SK-N-SH (cell line): ENCODE measurements around the gene P2RX5.

Source experiments
- CHD2 ChIP-seq: fragments of 150-350 bp; IDR thresholded peaks from 2 replicates; pipeline ENCODE4 v1.6.1; 2018; ENCODE audit warnings: low read length; ENCODE audit not compliant: partially characterized antibody
- EP300 ChIP-seq, 2 experiments: IDR thresholded peaks; 2 replicates each; pipeline versions ENCODE4 v1.4.0 to v1.6.1; 2012; ENCODE audit warnings: borderline replicate concordance in 1 of 2, low read depth in 1 of 2, low read length in 1 of 2
- GATA2 ChIP-seq: sonication (generic); formaldehyde crosslinking; IDR thresholded peaks from 2 replicates; pipeline ENCODE4 v1.5.0; 2020; ENCODE audit warnings: mild to moderate bottlenecking, missing genetic modification reagents
- POLR2AphosphoS5 ChIP-seq: IDR thresholded peaks from 2 replicates; pipeline ENCODE4 v1.6.1; 2012; ENCODE audit warnings: low read depth, low read length
- RAD21 ChIP-seq: IDR thresholded peaks from 2 replicates; pipeline ENCODE4 v1.6.1; 2012; ENCODE audit warnings: mild to moderate bottlenecking, low read length
- RCOR1 ChIP-seq: fragments of 150-350 bp; IDR thresholded peaks from 2 replicates; pipeline ENCODE4 v1.6.1; 2017; ENCODE audit warnings: antibody characterized with exemption, low read length
- SIN3A ChIP-seq: IDR thresholded peaks from 2 replicates; pipeline ENCODE4 v1.6.1; 2012; ENCODE audit warnings: low read depth, mild to moderate bottlenecking, low read length, moderate library complexity, borderline replicate concordance
- TF ChIP-seq, protein P1 (sequence below): IDR thresholded peaks from 2 replicates; pipeline ENCODE4 v1.6.1; 2012; ENCODE audit warnings: mild to moderate bottlenecking, low read depth, low read length, moderate library complexity
- TF ChIP-seq, protein P2 (sequence below): fragments of 200-600 bp; sonication (generic); IDR thresholded peaks from 2 replicates; pipeline ENCODE4 v1.6.1; 2017; ENCODE audit warnings: antibody characterized with exemption, mild to moderate bottlenecking, moderate library complexity
- TF ChIP-seq, protein P3 (sequence below): IDR thresholded peaks from 2 replicates; pipeline ENCODE4 v1.4.0; 2012; ENCODE audit warnings: low read depth
- TF ChIP-seq, protein P4 (sequence below): IDR thresholded peaks from 2 replicates; pipeline ENCODE4 v1.4.0; 2012; ENCODE audit warnings: low read depth, borderline replicate concordance
- TF ChIP-seq, protein P5 (sequence below): IDR thresholded peaks from 2 replicates; pipeline ENCODE4; 2012
- TF ChIP-seq, protein P6 (sequence below): fragments of 150-350 bp; IDR thresholded peaks from 2 replicates; pipeline ENCODE4 v1.6.1; 2017; ENCODE audit warnings: antibody characterized with exemption, low read length, low read depth, borderline replicate concordance

DNA sequence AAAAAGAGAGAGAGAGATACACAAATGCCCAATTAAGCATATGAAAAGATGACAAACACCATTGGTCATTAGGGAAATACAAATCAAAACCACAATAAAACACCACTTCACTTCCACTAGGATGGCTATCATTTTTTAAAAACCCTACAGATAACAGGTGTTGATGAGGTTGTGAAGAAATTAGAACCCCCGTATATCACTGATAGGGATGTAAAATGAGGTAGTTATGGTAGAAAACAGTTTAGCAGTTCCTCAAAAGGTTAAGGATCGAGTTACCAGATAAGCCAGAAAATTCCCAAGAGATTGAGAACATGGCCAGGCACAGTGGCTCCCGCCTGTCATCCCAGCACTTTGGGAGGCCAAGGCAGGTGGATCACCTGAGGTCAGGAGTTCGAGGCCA, 2.8 kb downstream of the P2RX5 start:
- TF ChIP-seq SIN3A (no peak), RAD21 (no peak), EP300 (IDR thresholded peaks at IDR 0.05; ENCODE audit: borderline replicate concordance in 1 of 2, low read depth in 1 of 2, low read length in 1 of 2) (no peak), POLR2AphosphoS5 (no peak), GATA2 (CRISPR knock-in tag) (no peak), RCOR1 (no peak), CHD2 (no peak)
- TF ChIP-seq, protein P1, sequence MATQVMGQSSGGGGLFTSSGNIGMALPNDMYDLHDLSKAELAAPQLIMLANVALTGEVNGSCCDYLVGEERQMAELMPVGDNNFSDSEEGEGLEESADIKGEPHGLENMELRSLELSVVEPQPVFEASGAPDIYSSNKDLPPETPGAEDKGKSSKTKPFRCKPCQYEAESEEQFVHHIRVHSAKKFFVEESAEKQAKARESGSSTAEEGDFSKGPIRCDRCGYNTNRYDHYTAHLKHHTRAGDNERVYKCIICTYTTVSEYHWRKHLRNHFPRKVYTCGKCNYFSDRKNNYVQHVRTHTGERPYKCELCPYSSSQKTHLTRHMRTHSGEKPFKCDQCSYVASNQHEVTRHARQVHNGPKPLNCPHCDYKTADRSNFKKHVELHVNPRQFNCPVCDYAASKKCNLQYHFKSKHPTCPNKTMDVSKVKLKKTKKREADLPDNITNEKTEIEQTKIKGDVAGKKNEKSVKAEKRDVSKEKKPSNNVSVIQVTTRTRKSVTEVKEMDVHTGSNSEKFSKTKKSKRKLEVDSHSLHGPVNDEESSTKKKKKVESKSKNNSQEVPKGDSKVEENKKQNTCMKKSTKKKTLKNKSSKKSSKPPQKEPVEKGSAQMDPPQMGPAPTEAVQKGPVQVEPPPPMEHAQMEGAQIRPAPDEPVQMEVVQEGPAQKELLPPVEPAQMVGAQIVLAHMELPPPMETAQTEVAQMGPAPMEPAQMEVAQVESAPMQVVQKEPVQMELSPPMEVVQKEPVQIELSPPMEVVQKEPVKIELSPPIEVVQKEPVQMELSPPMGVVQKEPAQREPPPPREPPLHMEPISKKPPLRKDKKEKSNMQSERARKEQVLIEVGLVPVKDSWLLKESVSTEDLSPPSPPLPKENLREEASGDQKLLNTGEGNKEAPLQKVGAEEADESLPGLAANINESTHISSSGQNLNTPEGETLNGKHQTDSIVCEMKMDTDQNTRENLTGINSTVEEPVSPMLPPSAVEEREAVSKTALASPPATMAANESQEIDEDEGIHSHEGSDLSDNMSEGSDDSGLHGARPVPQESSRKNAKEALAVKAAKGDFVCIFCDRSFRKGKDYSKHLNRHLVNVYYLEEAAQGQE: no peak
- TF ChIP-seq, protein P2, sequence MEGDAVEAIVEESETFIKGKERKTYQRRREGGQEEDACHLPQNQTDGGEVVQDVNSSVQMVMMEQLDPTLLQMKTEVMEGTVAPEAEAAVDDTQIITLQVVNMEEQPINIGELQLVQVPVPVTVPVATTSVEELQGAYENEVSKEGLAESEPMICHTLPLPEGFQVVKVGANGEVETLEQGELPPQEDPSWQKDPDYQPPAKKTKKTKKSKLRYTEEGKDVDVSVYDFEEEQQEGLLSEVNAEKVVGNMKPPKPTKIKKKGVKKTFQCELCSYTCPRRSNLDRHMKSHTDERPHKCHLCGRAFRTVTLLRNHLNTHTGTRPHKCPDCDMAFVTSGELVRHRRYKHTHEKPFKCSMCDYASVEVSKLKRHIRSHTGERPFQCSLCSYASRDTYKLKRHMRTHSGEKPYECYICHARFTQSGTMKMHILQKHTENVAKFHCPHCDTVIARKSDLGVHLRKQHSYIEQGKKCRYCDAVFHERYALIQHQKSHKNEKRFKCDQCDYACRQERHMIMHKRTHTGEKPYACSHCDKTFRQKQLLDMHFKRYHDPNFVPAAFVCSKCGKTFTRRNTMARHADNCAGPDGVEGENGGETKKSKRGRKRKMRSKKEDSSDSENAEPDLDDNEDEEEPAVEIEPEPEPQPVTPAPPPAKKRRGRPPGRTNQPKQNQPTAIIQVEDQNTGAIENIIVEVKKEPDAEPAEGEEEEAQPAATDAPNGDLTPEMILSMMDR: no peak
- TF ChIP-seq, protein P3, sequence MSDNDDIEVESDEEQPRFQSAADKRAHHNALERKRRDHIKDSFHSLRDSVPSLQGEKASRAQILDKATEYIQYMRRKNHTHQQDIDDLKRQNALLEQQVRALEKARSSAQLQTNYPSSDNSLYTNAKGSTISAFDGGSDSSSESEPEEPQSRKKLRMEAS: no peak
- TF ChIP-seq, protein P4, sequence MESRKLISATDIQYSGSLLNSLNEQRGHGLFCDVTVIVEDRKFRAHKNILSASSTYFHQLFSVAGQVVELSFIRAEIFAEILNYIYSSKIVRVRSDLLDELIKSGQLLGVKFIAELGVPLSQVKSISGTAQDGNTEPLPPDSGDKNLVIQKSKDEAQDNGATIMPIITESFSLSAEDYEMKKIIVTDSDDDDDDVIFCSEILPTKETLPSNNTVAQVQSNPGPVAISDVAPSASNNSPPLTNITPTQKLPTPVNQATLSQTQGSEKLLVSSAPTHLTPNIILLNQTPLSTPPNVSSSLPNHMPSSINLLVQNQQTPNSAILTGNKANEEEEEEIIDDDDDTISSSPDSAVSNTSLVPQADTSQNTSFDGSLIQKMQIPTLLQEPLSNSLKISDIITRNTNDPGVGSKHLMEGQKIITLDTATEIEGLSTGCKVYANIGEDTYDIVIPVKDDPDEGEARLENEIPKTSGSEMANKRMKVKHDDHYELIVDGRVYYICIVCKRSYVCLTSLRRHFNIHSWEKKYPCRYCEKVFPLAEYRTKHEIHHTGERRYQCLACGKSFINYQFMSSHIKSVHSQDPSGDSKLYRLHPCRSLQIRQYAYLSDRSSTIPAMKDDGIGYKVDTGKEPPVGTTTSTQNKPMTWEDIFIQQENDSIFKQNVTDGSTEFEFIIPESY: no peak
- TF ChIP-seq, protein P5, sequence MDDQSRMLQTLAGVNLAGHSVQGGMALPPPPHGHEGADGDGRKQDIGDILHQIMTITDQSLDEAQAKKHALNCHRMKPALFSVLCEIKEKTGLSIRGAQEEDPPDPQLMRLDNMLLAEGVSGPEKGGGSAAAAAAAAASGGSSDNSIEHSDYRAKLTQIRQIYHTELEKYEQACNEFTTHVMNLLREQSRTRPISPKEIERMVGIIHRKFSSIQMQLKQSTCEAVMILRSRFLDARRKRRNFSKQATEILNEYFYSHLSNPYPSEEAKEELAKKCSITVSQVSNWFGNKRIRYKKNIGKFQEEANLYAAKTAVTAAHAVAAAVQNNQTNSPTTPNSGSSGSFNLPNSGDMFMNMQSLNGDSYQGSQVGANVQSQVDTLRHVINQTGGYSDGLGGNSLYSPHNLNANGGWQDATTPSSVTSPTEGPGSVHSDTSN: no peak
- TF ChIP-seq, protein P6, sequence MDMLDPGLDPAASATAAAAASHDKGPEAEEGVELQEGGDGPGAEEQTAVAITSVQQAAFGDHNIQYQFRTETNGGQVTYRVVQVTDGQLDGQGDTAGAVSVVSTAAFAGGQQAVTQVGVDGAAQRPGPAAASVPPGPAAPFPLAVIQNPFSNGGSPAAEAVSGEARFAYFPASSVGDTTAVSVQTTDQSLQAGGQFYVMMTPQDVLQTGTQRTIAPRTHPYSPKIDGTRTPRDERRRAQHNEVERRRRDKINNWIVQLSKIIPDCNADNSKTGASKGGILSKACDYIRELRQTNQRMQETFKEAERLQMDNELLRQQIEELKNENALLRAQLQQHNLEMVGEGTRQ: no peak
